ENCODE results near the gene IER5. TPM values are rescaled to one million over a fixed set of nuclear protein-coding genes. Genes with fewer than 3 reads are reported as not detected.

The IER5 gene
- polyA plus RNA-seq, 1 of the 3 experiments (the other 2 are of a cell fraction): 52.9 TPM

DNA sequence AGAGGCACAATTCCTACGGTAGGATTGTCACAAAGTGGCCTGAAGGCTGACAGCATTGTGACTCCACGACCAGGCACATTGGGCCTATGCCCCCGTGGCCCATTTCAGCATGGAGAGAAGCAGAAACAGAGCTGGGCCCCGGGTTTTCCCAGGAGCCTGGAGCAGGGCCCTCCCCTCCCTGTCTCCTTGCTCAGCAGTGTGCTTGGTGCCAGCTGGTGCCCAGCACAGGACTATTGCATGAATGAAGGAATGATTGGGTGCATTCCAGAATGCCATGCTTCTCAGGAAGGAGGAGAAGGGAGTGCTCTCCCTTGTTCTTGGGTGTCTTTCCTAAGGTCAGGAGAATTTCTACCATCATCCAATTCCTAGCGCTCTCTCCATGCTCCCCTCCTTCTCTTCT, 33.7 kb downstream of the IER5 start:
- no peak overlapping the region for H3K4me3 ChIP-seq (ENCODE audit: low read depth in 2 of 2, low read length in 1 of 2)
- DNase-seq: no peak
- 61% methylated on average over 5 of the region's 5 CpGs for WGBS (ENCODE audit: low lambda C conversion rate)
- no peak overlapping the region for H2AFZ ChIP-seq (ENCODE audit: low read depth)
- H3K4me2 ChIP-seq: no peak overlapping the region
- H3K9ac ChIP-seq: no peak overlapping the region
- no peak overlapping the region for H3K27ac ChIP-seq (ENCODE audit: low read depth in 2 of 2, low read length in 1 of 2)
- peaks cover 0 to 15% of the 10 kb centered on the region in 2 experiments; a peak in 2 of 4 replicates for H3K4me1 ChIP-seq (ENCODE audit: control insufficient read depth in 1 of 2, insufficient read depth in 2 of 2, low read depth in 1 of 2, low read length in 1 of 2)
- H3K79me2 ChIP-seq (ENCODE audit: insufficient read depth): no peaks in the 10 kb centered on the region
- ChIA-PET POLR2A (interaction anchor here (1.1 kb wide), 1 partner anchor 33 kb away, joined by 4 read pairs; the partner anchor contains the start of gene IER5), CTCF (interaction anchor here (0.9 kb wide), 1 partner anchor 12 kb away, joined by 3 read pairs; no protein-coding TSS in a partner anchor)
- H4K20me1 ChIP-seq (ENCODE audit: insufficient read depth): no peaks in the 10 kb centered on the region
- no peaks in the 10 kb centered on the region for H3K36me3 ChIP-seq (replicated peaks in 1 of 2; ENCODE audit: control insufficient read depth in 1 of 2, insufficient read depth in 2 of 2, low read length in 1 of 2)
- H3K9me3 ChIP-seq: no peaks in the 10 kb centered on the region
- TF ChIP-seq MXI1 (IDR thresholded peaks at IDR 0.05; ENCODE audit: low read depth, low read length) (no peak), RFX5 (IDR thresholded peaks at IDR 0.05; ENCODE audit: low read length) (no peak), YY1 (IDR thresholded peaks at IDR 0.05; ENCODE audit: low read depth) (no peak), MEF2A (IDR thresholded peaks at IDR 0.05; ENCODE audit: borderline replicate concordance, low read depth) (no peak), TAF1 (IDR thresholded peaks at IDR 0.05; ENCODE audit: borderline replicate concordance, low read depth, low read length) (no peak), FOXM1 (IDR thresholded peaks at IDR 0.05; ENCODE audit: low read depth) (no peak), FOSL2 (IDR thresholded peaks at IDR 0.05; ENCODE audit: borderline replicate concordance, low read depth) (no peak), EP300 (IDR thresholded peaks at IDR 0.05; ENCODE audit: borderline replicate concordance in 1 of 2, low read depth in 1 of 2, low read length in 1 of 2) (no peak), SMC3 (IDR thresholded peaks at IDR 0.05; ENCODE audit: low read depth, low read length) (no peak)
- TF ChIP-seq, protein P1, sequence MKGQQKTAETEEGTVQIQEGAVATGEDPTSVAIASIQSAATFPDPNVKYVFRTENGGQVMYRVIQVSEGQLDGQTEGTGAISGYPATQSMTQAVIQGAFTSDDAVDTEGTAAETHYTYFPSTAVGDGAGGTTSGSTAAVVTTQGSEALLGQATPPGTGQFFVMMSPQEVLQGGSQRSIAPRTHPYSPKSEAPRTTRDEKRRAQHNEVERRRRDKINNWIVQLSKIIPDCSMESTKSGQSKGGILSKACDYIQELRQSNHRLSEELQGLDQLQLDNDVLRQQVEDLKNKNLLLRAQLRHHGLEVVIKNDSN (IDR thresholded peaks at IDR 0.05; ENCODE audit: borderline replicate concordance, low read depth): no peak
- TF ChIP-seq, protein P2, sequence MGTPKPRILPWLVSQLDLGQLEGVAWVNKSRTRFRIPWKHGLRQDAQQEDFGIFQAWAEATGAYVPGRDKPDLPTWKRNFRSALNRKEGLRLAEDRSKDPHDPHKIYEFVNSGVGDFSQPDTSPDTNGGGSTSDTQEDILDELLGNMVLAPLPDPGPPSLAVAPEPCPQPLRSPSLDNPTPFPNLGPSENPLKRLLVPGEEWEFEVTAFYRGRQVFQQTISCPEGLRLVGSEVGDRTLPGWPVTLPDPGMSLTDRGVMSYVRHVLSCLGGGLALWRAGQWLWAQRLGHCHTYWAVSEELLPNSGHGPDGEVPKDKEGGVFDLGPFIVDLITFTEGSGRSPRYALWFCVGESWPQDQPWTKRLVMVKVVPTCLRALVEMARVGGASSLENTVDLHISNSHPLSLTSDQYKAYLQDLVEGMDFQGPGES (IDR thresholded peaks at IDR 0.05; ENCODE audit: low read depth, low read length): no peak
- TF ChIP-seq, protein P3, sequence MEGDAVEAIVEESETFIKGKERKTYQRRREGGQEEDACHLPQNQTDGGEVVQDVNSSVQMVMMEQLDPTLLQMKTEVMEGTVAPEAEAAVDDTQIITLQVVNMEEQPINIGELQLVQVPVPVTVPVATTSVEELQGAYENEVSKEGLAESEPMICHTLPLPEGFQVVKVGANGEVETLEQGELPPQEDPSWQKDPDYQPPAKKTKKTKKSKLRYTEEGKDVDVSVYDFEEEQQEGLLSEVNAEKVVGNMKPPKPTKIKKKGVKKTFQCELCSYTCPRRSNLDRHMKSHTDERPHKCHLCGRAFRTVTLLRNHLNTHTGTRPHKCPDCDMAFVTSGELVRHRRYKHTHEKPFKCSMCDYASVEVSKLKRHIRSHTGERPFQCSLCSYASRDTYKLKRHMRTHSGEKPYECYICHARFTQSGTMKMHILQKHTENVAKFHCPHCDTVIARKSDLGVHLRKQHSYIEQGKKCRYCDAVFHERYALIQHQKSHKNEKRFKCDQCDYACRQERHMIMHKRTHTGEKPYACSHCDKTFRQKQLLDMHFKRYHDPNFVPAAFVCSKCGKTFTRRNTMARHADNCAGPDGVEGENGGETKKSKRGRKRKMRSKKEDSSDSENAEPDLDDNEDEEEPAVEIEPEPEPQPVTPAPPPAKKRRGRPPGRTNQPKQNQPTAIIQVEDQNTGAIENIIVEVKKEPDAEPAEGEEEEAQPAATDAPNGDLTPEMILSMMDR (IDR thresholded peaks at IDR 0.05): no peak
- TF ChIP-seq, protein P4, sequence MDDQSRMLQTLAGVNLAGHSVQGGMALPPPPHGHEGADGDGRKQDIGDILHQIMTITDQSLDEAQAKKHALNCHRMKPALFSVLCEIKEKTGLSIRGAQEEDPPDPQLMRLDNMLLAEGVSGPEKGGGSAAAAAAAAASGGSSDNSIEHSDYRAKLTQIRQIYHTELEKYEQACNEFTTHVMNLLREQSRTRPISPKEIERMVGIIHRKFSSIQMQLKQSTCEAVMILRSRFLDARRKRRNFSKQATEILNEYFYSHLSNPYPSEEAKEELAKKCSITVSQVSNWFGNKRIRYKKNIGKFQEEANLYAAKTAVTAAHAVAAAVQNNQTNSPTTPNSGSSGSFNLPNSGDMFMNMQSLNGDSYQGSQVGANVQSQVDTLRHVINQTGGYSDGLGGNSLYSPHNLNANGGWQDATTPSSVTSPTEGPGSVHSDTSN (IDR thresholded peaks at IDR 0.05): no peak
- TF ChIP-seq, protein P5, sequence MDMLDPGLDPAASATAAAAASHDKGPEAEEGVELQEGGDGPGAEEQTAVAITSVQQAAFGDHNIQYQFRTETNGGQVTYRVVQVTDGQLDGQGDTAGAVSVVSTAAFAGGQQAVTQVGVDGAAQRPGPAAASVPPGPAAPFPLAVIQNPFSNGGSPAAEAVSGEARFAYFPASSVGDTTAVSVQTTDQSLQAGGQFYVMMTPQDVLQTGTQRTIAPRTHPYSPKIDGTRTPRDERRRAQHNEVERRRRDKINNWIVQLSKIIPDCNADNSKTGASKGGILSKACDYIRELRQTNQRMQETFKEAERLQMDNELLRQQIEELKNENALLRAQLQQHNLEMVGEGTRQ (IDR thresholded peaks at IDR 0.05; ENCODE audit: borderline replicate concordance, low read depth, low read length): no peak
- TF ChIP-seq, protein P6, sequence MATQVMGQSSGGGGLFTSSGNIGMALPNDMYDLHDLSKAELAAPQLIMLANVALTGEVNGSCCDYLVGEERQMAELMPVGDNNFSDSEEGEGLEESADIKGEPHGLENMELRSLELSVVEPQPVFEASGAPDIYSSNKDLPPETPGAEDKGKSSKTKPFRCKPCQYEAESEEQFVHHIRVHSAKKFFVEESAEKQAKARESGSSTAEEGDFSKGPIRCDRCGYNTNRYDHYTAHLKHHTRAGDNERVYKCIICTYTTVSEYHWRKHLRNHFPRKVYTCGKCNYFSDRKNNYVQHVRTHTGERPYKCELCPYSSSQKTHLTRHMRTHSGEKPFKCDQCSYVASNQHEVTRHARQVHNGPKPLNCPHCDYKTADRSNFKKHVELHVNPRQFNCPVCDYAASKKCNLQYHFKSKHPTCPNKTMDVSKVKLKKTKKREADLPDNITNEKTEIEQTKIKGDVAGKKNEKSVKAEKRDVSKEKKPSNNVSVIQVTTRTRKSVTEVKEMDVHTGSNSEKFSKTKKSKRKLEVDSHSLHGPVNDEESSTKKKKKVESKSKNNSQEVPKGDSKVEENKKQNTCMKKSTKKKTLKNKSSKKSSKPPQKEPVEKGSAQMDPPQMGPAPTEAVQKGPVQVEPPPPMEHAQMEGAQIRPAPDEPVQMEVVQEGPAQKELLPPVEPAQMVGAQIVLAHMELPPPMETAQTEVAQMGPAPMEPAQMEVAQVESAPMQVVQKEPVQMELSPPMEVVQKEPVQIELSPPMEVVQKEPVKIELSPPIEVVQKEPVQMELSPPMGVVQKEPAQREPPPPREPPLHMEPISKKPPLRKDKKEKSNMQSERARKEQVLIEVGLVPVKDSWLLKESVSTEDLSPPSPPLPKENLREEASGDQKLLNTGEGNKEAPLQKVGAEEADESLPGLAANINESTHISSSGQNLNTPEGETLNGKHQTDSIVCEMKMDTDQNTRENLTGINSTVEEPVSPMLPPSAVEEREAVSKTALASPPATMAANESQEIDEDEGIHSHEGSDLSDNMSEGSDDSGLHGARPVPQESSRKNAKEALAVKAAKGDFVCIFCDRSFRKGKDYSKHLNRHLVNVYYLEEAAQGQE (IDR thresholded peaks at IDR 0.05; ENCODE audit: low read depth, low read length): no peak
- TF ChIP-seq, protein P7, sequence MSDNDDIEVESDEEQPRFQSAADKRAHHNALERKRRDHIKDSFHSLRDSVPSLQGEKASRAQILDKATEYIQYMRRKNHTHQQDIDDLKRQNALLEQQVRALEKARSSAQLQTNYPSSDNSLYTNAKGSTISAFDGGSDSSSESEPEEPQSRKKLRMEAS (IDR thresholded peaks at IDR 0.05; ENCODE audit: low read depth): no peak
- H3K9me2 ChIP-seq: no peaks in the 10 kb centered on the region
- no peaks in the 10 kb centered on the region for H3K27me3 ChIP-seq (ENCODE audit: insufficient read depth)
- H3F3A ChIP-seq (replicated peaks; ENCODE audit: insufficient read depth): no peaks in the 10 kb centered on the region
